Neuronal stem cell (in vitro differentiated cells): ENCODE measurements around the gene VWA8.

Experiments used
- DNase-seq: peaks from one replicate; pipeline ENCODE4 v3.0.0-alpha.2; 2013; ENCODE audit warnings: low spot score
- H2AFZ ChIP-seq: one replicate; pipeline ENCODE4 v1.6.1; 2013; ENCODE audit warnings: mild to moderate bottlenecking, low read length, inconsistent platforms
- H2AK5ac ChIP-seq: 2 replicates; pipeline ENCODE4 v1.6.1; 2013; ENCODE audit warnings: low read depth, mild to moderate bottlenecking, inconsistent platforms, low read length, moderate library complexity, mixed read lengths
- H2BK120ac ChIP-seq: 2 replicates; pipeline ENCODE4 v1.6.1; 2013; ENCODE audit warnings: low read depth, mild to moderate bottlenecking, inconsistent platforms, low read length, moderate library complexity, mixed read lengths
- H2BK12ac ChIP-seq: one replicate; pipeline ENCODE4 v1.6.1; 2013; ENCODE audit warnings: low read length, inconsistent platforms
- H2BK15ac ChIP-seq: 2 replicates; pipeline ENCODE4 v1.6.1; 2013; ENCODE audit warnings: mild to moderate bottlenecking, low read length, inconsistent platforms, mixed read lengths
- H2BK5ac ChIP-seq: one replicate; pipeline ENCODE4 v1.6.1; 2013; ENCODE audit warnings: inconsistent platforms, mild to moderate bottlenecking, low read length, moderate library complexity
- H3K14ac ChIP-seq: one replicate; pipeline ENCODE4 v1.6.1; 2013; ENCODE audit warnings: low read length, inconsistent platforms
- H3K18ac ChIP-seq: 2 replicates; pipeline ENCODE4 v1.6.1; 2013; ENCODE audit warnings: low read length, inconsistent platforms
- H3K23ac ChIP-seq: 2 replicates; pipeline ENCODE4 v1.6.1; 2013; ENCODE audit warnings: low read depth, mild to moderate bottlenecking, mixed read lengths, low read length, inconsistent platforms; ENCODE audit not compliant: poor library complexity
- H3K27ac ChIP-seq: replicated peaks from 3 replicates; pipeline ENCODE4 v1.5.1; 2013; ENCODE audit warnings: low read length, inconsistent platforms
- H3K27me3 ChIP-seq, 3 experiments: 2 replicates each; pipeline ENCODE4 v1.6.1; 2013; ENCODE audit warnings: low read length in 3 of 3, mild to moderate bottlenecking in 2 of 3, inconsistent platforms in 1 of 3, low read depth in 1 of 3, mixed read lengths in 1 of 3, moderate library complexity in 1 of 3; ENCODE audit not compliant: control insufficient read depth in 3 of 3, insufficient read depth in 3 of 3
- H3K36me3 ChIP-seq, 2 donors: replicated peaks in 1 of 2; 2 replicates each; pipeline ENCODE4 v1.6.1; 2013; ENCODE audit warnings: low read length in 2 of 2; ENCODE audit not compliant: control insufficient read depth in 2 of 2, insufficient read depth in 2 of 2
- H3K4ac ChIP-seq: 2 replicates; pipeline ENCODE4 v1.6.1; 2013; ENCODE audit warnings: inconsistent platforms, mild to moderate bottlenecking, low read length, moderate library complexity
- H3K4me1 ChIP-seq, 2 donors: 1 replicate in 1 of 2; 2 replicates in 1 of 2; pipeline ENCODE4 v1.6.1; 2013; ENCODE audit warnings: low read length in 2 of 2, low read depth in 1 of 2; ENCODE audit not compliant: control insufficient read depth in 2 of 2, insufficient read depth in 1 of 2
- H3K4me2 ChIP-seq: one replicate; pipeline ENCODE4 v1.6.1; 2013; ENCODE audit warnings: mild to moderate bottlenecking, low read length, inconsistent platforms; ENCODE audit not compliant: insufficient read depth, poor library complexity, severe bottlenecking
- H3K4me3 ChIP-seq, 2 donors: 2 replicates each; pipeline ENCODE4 v1.5.1; 2013; ENCODE audit warnings: low read length in 2 of 2, mild to moderate bottlenecking in 2 of 2, inconsistent platforms in 1 of 2, moderate library complexity in 1 of 2
- H3K79me1 ChIP-seq: one replicate; pipeline ENCODE4 v1.6.1; 2013; ENCODE audit warnings: low read depth, mild to moderate bottlenecking, inconsistent platforms, low read length, moderate library complexity
- H3K9ac ChIP-seq: one replicate; pipeline ENCODE4 v1.6.1; 2013; ENCODE audit warnings: mild to moderate bottlenecking, low read depth, low read length, inconsistent platforms; ENCODE audit not compliant: poor library complexity
- H3K9me3 ChIP-seq, 2 donors: replicated peaks in 1 of 2; 2 replicates each; pipeline versions ENCODE3 to v1.6.1; 2013; ENCODE audit warnings: low read length in 2 of 2, mild to moderate bottlenecking in 2 of 2, inconsistent platforms in 1 of 2, low read depth in 1 of 2, mixed read lengths in 1 of 2, moderate library complexity in 1 of 2; ENCODE audit not compliant: control insufficient read depth in 2 of 2, insufficient read depth in 1 of 2
- H4K8ac ChIP-seq: one replicate; pipeline ENCODE4 v1.6.1; 2013; ENCODE audit warnings: low read depth, mild to moderate bottlenecking, inconsistent platforms, low read length, moderate library complexity
- H4K91ac ChIP-seq: one replicate; pipeline ENCODE4 v1.6.1; 2013; ENCODE audit warnings: low read length, low read depth, mild to moderate bottlenecking, inconsistent platforms; ENCODE audit not compliant: poor library complexity
- WGBS, 2 donors: extraction: QIAGEN DNeasy Blood & Tissue Kit; methylation state at CpG; one replicate each; pipeline ENCODE4 v1.1.7; 2013; ENCODE audit warnings: missing lambda C conversion rate in 2 of 2, mixed read lengths in 1 of 2; ENCODE audit not compliant: insufficient read length in 2 of 2, insufficient replicate concordance in 1 of 2; ENCODE audit errors: extremely low coverage in 2 of 2; 5-methylcytosine and 5-hydroxymethylcytosine counted together

Gene VWA8

GRCh38 chr13:41919031-41919740 is 41.7 kb downstream of the VWA8 start:
- Histone ChIP-seq H3K9ac (peak overlapping the region; percentile 25), H2AFZ (no peak overlapping the region), H3K23ac (peak overlapping the region; percentile 26), H2BK5ac (no peak overlapping the region), H3K27me3 (no peaks in the 10 kb centered on the region), H3K14ac (peak overlapping the region; percentile 25), H3K79me1 (no peaks in the 10 kb centered on the region), H4K91ac (no peak overlapping the region), H3K4me2 (no peak overlapping the region), H3K18ac (no peak overlapping the region), H2BK15ac (no peak overlapping the region), H3K9me3 (peaks cover 3 to 7% of the 10 kb centered on the region in 2 donors), H3K4me1 (peaks cover 0 to 2% of the 10 kb centered on the region in 2 donors), H2BK12ac (no peak overlapping the region), H3K36me3 (no peaks in the 10 kb centered on the region), H3K4ac (no peak overlapping the region), H4K8ac (no peak overlapping the region), H2BK120ac (no peak overlapping the region), H3K27ac (no peak overlapping the region), H3K4me3 (no peak overlapping the region), H2AK5ac (no peak overlapping the region)
- DNase-seq = no peak
- WGBS, 2 donors = no CpG with 5 or more reads among the region's 3 CpGs

- Histone ChIP-seq H2AFZ (no peak overlapping the region), H3K14ac (no peak overlapping the region), H2AK5ac (no peak overlapping the region), H4K91ac (no peak overlapping the region), H3K27me3 (no peaks in the 10 kb centered on the region), H3K27ac (no peak overlapping the region), H3K18ac (no peak overlapping the region), H2BK5ac (no peak overlapping the region), H3K23ac (no peak overlapping the region), H3K9ac (no peak overlapping the region), H3K36me3 (no peaks in the 10 kb centered on the region), H2BK120ac (no peak overlapping the region), H2BK15ac (no peak overlapping the region), H3K79me1 (no peaks in the 10 kb centered on the region), H3K4me3 (no peak overlapping the region), H4K8ac (no peak overlapping the region), H3K4me2 (no peak overlapping the region), H3K4me1 (peaks cover 0 to 2% of the 10 kb centered on the region in 2 donors), H3K4ac (no peak overlapping the region), H3K9me3 (no peaks in the 10 kb centered on the region), H2BK12ac (no peak overlapping the region)
- no peak for DNase-seq
- WGBS, 2 donors = no CpG with 5 or more reads among the region's 1 CpG
Measured at GRCh38 chr13:41917641-41918040, 43.3 kb downstream of the VWA8 start.

DNA sequence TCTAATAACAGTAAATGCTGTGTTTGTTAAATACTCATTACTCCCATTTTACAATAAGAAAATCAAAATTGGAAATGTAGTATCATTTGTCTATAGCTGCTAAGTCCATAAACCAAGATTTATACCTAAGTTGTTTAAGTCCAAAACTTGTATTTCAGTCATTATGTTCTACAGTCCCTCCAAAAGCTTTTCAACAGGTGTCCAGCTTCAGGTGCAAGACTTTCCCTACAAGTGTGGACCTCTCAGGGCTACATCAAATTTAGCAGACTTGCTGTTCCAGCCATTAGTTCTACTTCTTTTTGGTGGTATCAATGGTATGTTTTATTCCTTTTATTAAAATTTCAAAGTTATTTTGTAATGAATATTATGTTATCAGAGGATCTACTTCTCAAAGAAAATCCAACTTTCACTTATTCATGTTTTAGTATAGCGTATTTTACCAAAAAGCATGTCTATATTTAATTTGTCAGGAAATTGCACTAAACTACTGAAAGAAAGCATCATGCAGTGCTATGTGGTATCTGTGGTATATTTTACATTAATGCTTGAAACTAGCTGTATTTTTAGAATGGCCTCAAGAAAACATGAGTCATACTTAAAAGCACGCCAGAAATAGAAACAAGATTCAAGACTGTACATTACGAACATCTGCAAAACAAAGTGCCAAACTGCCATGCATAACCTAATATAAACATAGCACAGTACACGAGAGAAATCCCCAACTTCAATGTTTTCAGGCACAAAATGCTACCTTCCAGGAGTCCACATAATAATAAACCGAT is 44.5 kb downstream of the VWA8 start:
- Histone ChIP-seq H2AFZ (no peak overlapping the region), H2BK120ac (no peak overlapping the region), H3K4ac (no peak overlapping the region), H4K8ac (no peak overlapping the region), H3K4me1 (peaks cover 0 to 2% of the 10 kb centered on the region in 2 donors), H2BK15ac (no peak overlapping the region), H2AK5ac (no peak overlapping the region), H4K91ac (no peak overlapping the region), H3K14ac (no peak overlapping the region), H3K79me1 (no peaks in the 10 kb centered on the region), H2BK5ac (no peak overlapping the region), H3K18ac (no peak overlapping the region), H3K27me3 (no peaks in the 10 kb centered on the region), H3K23ac (no peak overlapping the region), H3K9me3 (no peaks in the 10 kb centered on the region), H3K27ac (no peak overlapping the region), H3K4me3 (no peak overlapping the region), H3K36me3 (peaks cover 0 to 2% of the 10 kb centered on the region in 2 donors), H3K9ac (no peak overlapping the region), H3K4me2 (no peak overlapping the region), H2BK12ac (no peak overlapping the region)
- no peak for DNase-seq
- WGBS, 2 donors = no CpG with 5 or more reads among the region's 5 CpGs

GRCh38 chr13:41915081-41915480 is 45.8 kb downstream of the VWA8 start:
- no peak overlapping the region for H2BK5ac ChIP-seq
- peaks cover 0 to 2% of the 10 kb centered on the region in 2 donors for H3K4me1 ChIP-seq
- H3K9ac ChIP-seq = no peak overlapping the region
- H3K9me3 ChIP-seq = no peaks in the 10 kb centered on the region
- no peak overlapping the region for H4K8ac ChIP-seq
- H3K27ac ChIP-seq = no peak overlapping the region
- no peak overlapping the region for H3K4me3 ChIP-seq
- no peak for DNase-seq
- no peak overlapping the region for H3K18ac ChIP-seq
- H4K91ac ChIP-seq = no peak overlapping the region
- no peak overlapping the region for H3K14ac ChIP-seq
- H3K79me1 ChIP-seq = no peaks in the 10 kb centered on the region
- no peak overlapping the region for H2BK15ac ChIP-seq
- H3K4me2 ChIP-seq = no peak overlapping the region
- no peaks in the 10 kb centered on the region for H3K27me3 ChIP-seq
- H2AK5ac ChIP-seq = no peak overlapping the region
- no peak overlapping the region for H3K23ac ChIP-seq
- H3K4ac ChIP-seq = no peak overlapping the region
- H2AFZ ChIP-seq = no peak overlapping the region
- no peak overlapping the region for H2BK120ac ChIP-seq
- H2BK12ac ChIP-seq = no peak overlapping the region
- peaks cover 0 to 5% of the 10 kb centered on the region in 2 donors for H3K36me3 ChIP-seq
